HCT116 (cell line): Measurements from ENCODE around the gene HK1. TPM values are rescaled to one million over a fixed set of nuclear protein-coding genes. Genes with fewer than 3 reads are reported as not detected.

Source experiments
- ATAC-seq: fragments of 200-7000 bp; cut with Tn5 transposase; 2 replicates; pipeline ENCODE4 v1.9.1; 2020; ENCODE audit warnings: mild to moderate bottlenecking, moderate library complexity
- BruUV-seq: library from RNA; stranded (reverse); fragments of 400-500 nt; replicated peaks from 2 replicates; lab custom pipeline; 2021; lab: Mats Ljungman, UMichigan
- CTCF ChIA-PET: fragments of 300-600 bp; sonication (Branson Sonifier 250); formaldehyde crosslinking; loops from one replicate; lab custom pipeline; 2021; ENCODE audit warnings: antibody characterized with exemption; lab: Charles Lee
- POLR2A ChIA-PET: fragments of 300-600, 350-600 bp; sonication (Branson Sonifier 250); formaldehyde crosslinking; loops from one replicate; lab custom pipeline; 2021; ENCODE audit warnings: antibody characterized with exemption; lab: Charles Lee
- RAD21 ChIA-PET, 2 experiments: fragments of 300-600 bp; sonication (Branson Sonifier 250); formaldehyde crosslinking; loops; one replicate each; lab custom pipeline; 2023; ENCODE audit warnings: low total read pairs in 2 of 2; ENCODE audit not compliant: uncharacterized antibody in 2 of 2, unreplicated experiment in 2 of 2, low non-redundant PET in 1 of 2; lab: Charles Lee
- DNase-seq: peaks from one replicate; pipeline ENCODE4 v3.0.0-alpha.2; 2010; ENCODE audit warnings: low read depth, low spot score
- H2AFZ ChIP-seq: fragments of 200-600 bp; shearing (Covaris generic), sonication (generic); 2 replicates; pipeline ENCODE4 v1.6.1; 2017; ENCODE audit warnings: low read depth, mixed run types, mixed read lengths, antibody characterized with exemption, low read length; ENCODE audit not compliant: poor library complexity, severe bottlenecking
- H3K27ac ChIP-seq: 2 replicates; pipeline ENCODE4 v1.5.1; 2012; ENCODE audit warnings: low read depth, low read length
- H3K27me3 ChIP-seq: fragments of 200-600 bp; sonication (generic); 2 replicates; pipeline ENCODE4 v1.6.1; 2016; ENCODE audit warnings: mixed run types, low read length, mixed read lengths; ENCODE audit not compliant: insufficient read depth
- H3K36me3 ChIP-seq, 2 experiments: fragments of 200-500 bp in 1 of 2; fragments of 200-600 bp in 1 of 2; sonication (Bioruptor generic) in 1 of 2; sonication (generic) in 1 of 2; 2 replicates each; pipeline versions ENCODE4 v1.5.1 to v1.6.1; 2014 to 2016; ENCODE audit warnings: low read length in 2 of 2, inconsistent platforms in 1 of 2, mixed read lengths in 1 of 2, mixed run types in 1 of 2; ENCODE audit not compliant: insufficient read depth in 2 of 2, control insufficient read depth in 1 of 2
- H3K4me1 ChIP-seq, 2 experiments: fragments of 200-600 bp in 1 of 2; sonication (generic) in 1 of 2; 2 replicates each; pipeline versions ENCODE4 v1.5.1 to v1.6.1; 2012 to 2017; ENCODE audit warnings: low read length in 2 of 2, inconsistent platforms in 1 of 2, mild to moderate bottlenecking in 1 of 2, mixed read lengths in 1 of 2, mixed run types in 1 of 2, moderate library complexity in 1 of 2; ENCODE audit not compliant: insufficient read depth in 2 of 2, control insufficient read depth in 1 of 2
- H3K4me2 ChIP-seq: fragments of 200-600 bp; sonication (generic); 2 replicates; pipeline ENCODE4 v1.6.1; 2017; ENCODE audit warnings: mixed run types, low read length, mixed read lengths
- H3K4me3 ChIP-seq, 2 experiments: fragments of 200-600 bp in 1 of 2; sonication (generic) in 1 of 2; replicated peaks in 1 of 2; 2 replicates each; pipeline ENCODE4 v1.5.1; 2011 to 2016; ENCODE audit warnings: low read length in 2 of 2, control low read depth in 1 of 2, low read depth in 1 of 2, mild to moderate bottlenecking in 1 of 2, mixed read lengths in 1 of 2, mixed run types in 1 of 2
- H3K79me2 ChIP-seq: fragments of 200-600 bp; sonication (generic); 2 replicates; pipeline ENCODE4 v1.6.1; 2017; ENCODE audit warnings: mild to moderate bottlenecking, mixed run types, low read length, moderate library complexity, mixed read lengths; ENCODE audit not compliant: insufficient read depth
- H3K9ac ChIP-seq: fragments of 200-600 bp; sonication (generic); 2 replicates; pipeline ENCODE4 v1.6.1; 2016; ENCODE audit warnings: low read length, mixed read lengths
- H3K9me2 ChIP-seq: fragments of 200-600 bp; sonication (generic), shearing (Covaris generic); 2 replicates; pipeline ENCODE4 v1.6.1; 2017; ENCODE audit warnings: mixed run types, mild to moderate bottlenecking, moderate library complexity; ENCODE audit not compliant: insufficient read depth
- H3K9me3 ChIP-seq, 2 experiments: fragments of 200-500 bp in 1 of 2; fragments of 200-600 bp in 1 of 2; sonication (Bioruptor generic) in 1 of 2; sonication (generic) in 1 of 2; 2 replicates each; pipeline ENCODE4 v1.6.1; 2014 to 2017; ENCODE audit warnings: low read length in 2 of 2, mixed read lengths in 2 of 2, inconsistent platforms in 1 of 2, low read depth in 1 of 2, mild to moderate bottlenecking in 1 of 2, mixed run types in 1 of 2, moderate library complexity in 1 of 2; ENCODE audit not compliant: control insufficient read depth in 1 of 2, insufficient read depth in 1 of 2
- H4K20me1 ChIP-seq: fragments of 200-600 bp; sonication (generic), shearing (Covaris generic); 2 replicates; pipeline ENCODE4 v1.6.1; 2017; ENCODE audit warnings: mixed run types, mild to moderate bottlenecking, moderate library complexity; ENCODE audit not compliant: insufficient read depth
- CTCF ChIP-seq, 3 experiments: fragments of 200-600 bp in 1 of 3; sonication (generic) in 1 of 3; IDR thresholded peaks in 2 of 3; conservative IDR thresholded peaks in 1 of 3; 2 replicates each; pipeline ENCODE4 v1.5.1; 2012 to 2017; ENCODE audit warnings: low read depth in 2 of 3, low read length in 2 of 3, antibody characterized with exemption in 1 of 3, borderline replicate concordance in 1 of 3, control low read depth in 1 of 3, mild to moderate bottlenecking in 1 of 3, mixed read lengths in 1 of 3, mixed run types in 1 of 3, moderate library complexity in 1 of 3; ENCODE audit not compliant: insufficient read depth in 1 of 3
- ELF1 ChIP-seq: IDR thresholded peaks from 2 replicates; pipeline ENCODE4 v1.6.1; 2012; ENCODE audit warnings: low read depth, borderline replicate concordance
- EZH2 ChIP-seq: fragments of 200-600 bp; sonication (generic); IDR thresholded peaks from 2 replicates; pipeline ENCODE4 v1.6.1; 2017; ENCODE audit warnings: antibody characterized with exemption, mixed run types
- EZH2phosphoT487 ChIP-seq: fragments of 200-600 bp; IDR thresholded peaks from 2 replicates; pipeline ENCODE4 v1.6.1; 2018; ENCODE audit warnings: antibody characterized with exemption, borderline replicate concordance
- POLR2AphosphoS5 ChIP-seq: IDR thresholded peaks from 2 replicates; pipeline ENCODE4 v1.6.1; 2011; ENCODE audit warnings: mild to moderate bottlenecking, low read depth, low read length, moderate library complexity
- RAD21 ChIP-seq: IDR thresholded peaks from 2 replicates; pipeline ENCODE4 v1.6.1; 2012; ENCODE audit warnings: low read depth, mild to moderate bottlenecking
- SIN3A ChIP-seq: IDR thresholded peaks from 2 replicates; pipeline ENCODE4 v1.6.1; 2012; ENCODE audit warnings: low read depth
- ZFX ChIP-seq: fragments of 450-650 bp; IDR thresholded peaks from 2 replicates; pipeline ENCODE4 v1.6.1; 2017
- ZNF274 ChIP-seq: fragments of 200-500 bp; sonication (Bioruptor generic); IDR thresholded peaks from 2 replicates; pipeline ENCODE4 v1.6.1; 2014; ENCODE audit warnings: mild to moderate bottlenecking, low read depth, low read length, inconsistent platforms
- intact Hi-C: fragments of 100-400 bp; cut with micrococcal nuclease; formaldehyde crosslinking; loops from 2 replicates; pipeline ENCODE4 v1.10.0; 2022
- total RNA-seq: library from RNA; stranded (reverse); gene quantifications from one replicate; pipeline ENCODE4 v1.2.1, GENCODE V29; 2021; ENCODE audit not compliant: unreplicated experiment
- TF ChIP-seq, protein P1 (sequence below): IDR thresholded peaks from 2 replicates; pipeline ENCODE4 v1.6.1; 2012

The HK1 gene
- total RNA-seq, 1 experiment from 2014 or later: 50.3 TPM

DNA sequence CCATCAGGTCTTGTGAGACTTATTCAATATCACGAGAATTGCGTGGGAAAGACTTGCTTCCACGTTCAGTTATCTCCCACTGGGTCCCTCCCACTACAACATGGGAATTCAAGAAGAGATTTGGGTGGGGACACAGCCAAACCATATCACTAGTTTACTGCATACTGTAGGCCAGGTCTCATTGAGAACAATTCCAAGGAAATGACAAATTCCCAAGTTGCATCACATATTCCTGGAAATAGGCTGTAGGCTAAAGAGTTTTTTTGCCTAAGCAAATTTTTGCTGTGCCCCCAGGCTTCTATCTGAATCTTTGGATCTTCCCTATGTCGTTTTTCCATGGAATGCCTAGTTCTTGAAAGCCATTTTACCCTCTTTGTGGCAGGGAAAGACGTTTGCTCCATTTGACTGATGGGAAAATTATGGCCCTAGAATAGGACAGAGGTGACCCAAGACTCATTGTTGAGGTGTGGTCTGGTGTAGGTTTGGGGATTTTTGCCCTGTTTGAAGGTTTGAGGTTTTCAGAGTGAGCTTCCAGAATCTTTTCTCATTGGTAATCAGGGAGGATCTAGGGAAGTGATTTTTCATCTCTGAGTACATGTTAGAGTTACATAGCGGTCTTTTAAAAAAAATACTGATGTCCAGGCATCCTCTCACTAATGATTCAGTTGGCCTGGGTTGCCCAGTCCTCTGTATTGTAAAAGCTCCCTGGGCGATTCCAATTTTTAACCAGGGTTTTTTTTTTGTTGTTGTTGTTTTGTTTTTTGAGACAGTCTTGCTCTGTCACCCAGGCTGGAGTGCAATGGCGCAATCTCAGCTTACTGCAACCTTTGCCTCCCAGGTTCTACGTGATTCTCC, 94.1 kb downstream of the HK1 start:
- no peaks in the 10 kb centered on the region for H3K9me2 ChIP-seq
- H3K4me1 ChIP-seq: peaks cover 0 to 7% of the 10 kb centered on the region in 2 experiments; a peak in 1 of 4 replicates
- peaks cover 0 to 13% of the 10 kb centered on the region in 2 experiments; a peak in 2 of 4 replicates for H3K36me3 ChIP-seq
- no peaks in the 10 kb centered on the region for H4K20me1 ChIP-seq
- no peak overlapping the region for H3K27ac ChIP-seq
- CTCF ChIA-PET: no interaction called here
- H3K27me3 ChIP-seq: no peaks in the 10 kb centered on the region
- H3K9ac ChIP-seq: no peak overlapping the region
- BruUV-seq: no TSS peak
- DNase-seq (no peak), ATAC-seq (no peak)
- no peak for TF ChIP-seq RAD21
- no peak for TF ChIP-seq CTCF (IDR thresholded peaks at IDR 0.05 in 2 of 3, conservative IDR thresholded peaks at IDR 0.05 in 1 of 3; ENCODE audit: borderline replicate concordance in 1 of 3, insufficient read depth in 1 of 3, low read depth in 2 of 3, low read length in 2 of 3)
- no peak for TF ChIP-seq ELF1
- no peak for TF ChIP-seq EZH2
- no peak overlapping the region for H3K4me3 ChIP-seq
- no peak overlapping the region for H3K4me2 ChIP-seq
- no peak overlapping the region for H2AFZ ChIP-seq
- RAD21 ChIA-PET: no interaction called here
- H3K9me3 ChIP-seq: no peaks in the 10 kb centered on the region
- no peaks in the 10 kb centered on the region for H3K79me2 ChIP-seq
- intact Hi-C loops: no loop called here
- POLR2A ChIA-PET: no interaction called here

DNA sequence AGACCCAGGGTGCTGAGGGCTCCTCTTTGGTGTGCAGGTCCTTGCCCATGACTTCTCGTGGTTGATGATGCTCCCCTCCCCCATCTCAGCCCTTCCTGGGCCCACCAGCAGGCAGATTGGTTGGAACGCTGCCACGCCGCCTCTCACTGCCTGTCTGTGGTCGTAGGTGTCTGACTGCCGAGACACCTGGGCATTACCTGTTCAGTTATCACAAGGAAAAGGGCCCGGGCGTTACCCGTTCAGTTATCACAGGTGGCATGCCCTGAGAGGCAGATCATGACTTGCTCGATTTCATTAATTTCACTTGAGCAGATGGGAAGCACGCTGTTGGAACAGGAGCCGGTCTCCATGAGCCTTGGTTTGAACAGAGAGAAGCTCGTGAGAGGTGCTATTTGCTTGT, 95.9 kb downstream of the HK1 start:
- Histone ChIP-seq H3K9ac (no peak overlapping the region), H3K4me2 (no peak overlapping the region), H3K27ac (no peak overlapping the region), H2AFZ (no peak overlapping the region), H3K79me2 (no peaks in the 10 kb centered on the region), H3K36me3 (peaks cover 0 to 18% of the 10 kb centered on the region in 2 experiments; a peak in 2 of 4 replicates), H3K9me2 (no peaks in the 10 kb centered on the region), H3K4me3 (no peak overlapping the region), H4K20me1 (no peaks in the 10 kb centered on the region), H3K4me1 (peaks cover 0 to 7% of the 10 kb centered on the region in 2 experiments; a peak in 1 of 4 replicates), H3K27me3 (no peaks in the 10 kb centered on the region), H3K9me3 (no peaks in the 10 kb centered on the region)
- ChIA-PET CTCF (no interaction called here), POLR2A (no interaction called here), RAD21 (no interaction called here)
- no peak for DNase-seq
- no peak for ATAC-seq
- intact Hi-C loops: no loop called here
- no TSS peak for BruUV-seq
- TF ChIP-seq POLR2AphosphoS5 (no peak), CTCF (IDR thresholded peaks at IDR 0.05 in 2 of 3, conservative IDR thresholded peaks at IDR 0.05 in 1 of 3; ENCODE audit: borderline replicate concordance in 1 of 3, insufficient read depth in 1 of 3, low read depth in 2 of 3, low read length in 2 of 3) (no peak), SIN3A (no peak), ELF1 (no peak), ZFX (no peak), ZNF274 (no peak), EZH2phosphoT487 (no peak)
- TF ChIP-seq, protein P1, sequence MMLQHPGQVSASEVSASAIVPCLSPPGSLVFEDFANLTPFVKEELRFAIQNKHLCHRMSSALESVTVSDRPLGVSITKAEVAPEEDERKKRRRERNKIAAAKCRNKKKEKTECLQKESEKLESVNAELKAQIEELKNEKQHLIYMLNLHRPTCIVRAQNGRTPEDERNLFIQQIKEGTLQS: no peak
